A673 (cell line): ENCODE measurements around the gene FAM89B. TPM values are rescaled to one million over a fixed set of nuclear protein-coding genes. Genes with fewer than 3 reads are reported as not detected.

Experiments used
- BruUV-seq: library from RNA; stranded (reverse); fragments of 400-500 nt; replicated peaks from 2 replicates; lab custom pipeline; 2021; lab: Mats Ljungman, UMichigan
- CTCF ChIA-PET: fragments of 300-600 bp; sonication (Branson Sonifier 250); formaldehyde crosslinking; loops from one replicate; lab custom pipeline; 2022; ENCODE audit warnings: antibody characterized with exemption; lab: Charles Lee
- POLR2A ChIA-PET: fragments of 300-600 bp; sonication (Branson Sonifier 250); formaldehyde crosslinking; loops from one replicate; lab custom pipeline; 2022; ENCODE audit warnings: antibody characterized with exemption; ENCODE audit not compliant: low non-redundant PET; lab: Charles Lee
- DNase-seq: peaks from one replicate; pipeline ENCODE4 v3.0.0-alpha.2; 2015; ENCODE audit warnings: low spot score
- H3K27ac ChIP-seq: fragments of 200-600 bp; sonication (generic); 2 replicates; pipeline ENCODE4 v1.5.1; 2016; ENCODE audit warnings: mixed run types, low read depth, mild to moderate bottlenecking, mixed read lengths, antibody characterized with exemption, low read length; ENCODE audit not compliant: poor library complexity, severe bottlenecking
- H3K27me3 ChIP-seq: fragments of 200-600 bp; sonication (generic); replicated peaks from 2 replicates; pipeline ENCODE4 v1.6.1; 2017; ENCODE audit warnings: mixed run types, low read depth, mild to moderate bottlenecking, mixed read lengths, antibody characterized with exemption, low read length; ENCODE audit not compliant: insufficient read depth, poor library complexity
- H3K36me3 ChIP-seq: fragments of 200-600 bp; sonication (generic); 2 replicates; pipeline ENCODE4 v1.6.1; 2016; ENCODE audit warnings: mixed run types, mild to moderate bottlenecking, mixed read lengths, antibody characterized with exemption, low read length; ENCODE audit not compliant: insufficient read depth, poor library complexity, severe bottlenecking
- H3K4me1 ChIP-seq: fragments of 200-600 bp; sonication (generic); 2 replicates; pipeline ENCODE4 v1.6.1; 2017; ENCODE audit warnings: mixed run types, mild to moderate bottlenecking, mixed read lengths, antibody characterized with exemption, low read length; ENCODE audit not compliant: insufficient read depth, poor library complexity, severe bottlenecking
- H3K4me3 ChIP-seq: fragments of 200-600 bp; sonication (generic); 2 replicates; pipeline ENCODE4 v1.5.1; 2016; ENCODE audit warnings: low read depth, mixed run types, mild to moderate bottlenecking, mixed read lengths, low read length; ENCODE audit not compliant: poor library complexity, severe bottlenecking
- H3K9me3 ChIP-seq: fragments of 200-600 bp; sonication (generic); 2 replicates; pipeline ENCODE4 v1.6.1; 2016; ENCODE audit warnings: mixed run types, low read depth, mild to moderate bottlenecking, mixed read lengths, antibody characterized with exemption, low read length; ENCODE audit not compliant: poor library complexity, severe bottlenecking
- EZH2 ChIP-seq: fragments of 200-600 bp; sonication (generic); IDR thresholded peaks from 2 replicates; pipeline ENCODE4 v1.6.1; 2017; ENCODE audit warnings: borderline replicate concordance, low read depth, mild to moderate bottlenecking, mixed read lengths, antibody characterized with exemption, low read length; ENCODE audit not compliant: poor library complexity, severe bottlenecking
- intact Hi-C: fragments of 100-400 bp; cut with micrococcal nuclease; formaldehyde crosslinking; loops from one replicate; pipeline ENCODE4 v1.10.0; 2022; ENCODE audit not compliant: unreplicated experiment
- total RNA-seq: library from RNA; stranded (reverse); gene quantifications from 2 replicates; pipeline ENCODE4 v1.2.3, GENCODE V29; 2021
- TF ChIP-seq, protein P1 (sequence below): fragments of 300-800, 200-600 bp; sonication (generic); conservative IDR thresholded peaks from 2 replicates; pipeline ENCODE4 v1.5.1; 2017; ENCODE audit warnings: low read depth, mild to moderate bottlenecking, antibody characterized with exemption, low read length, moderate library complexity, mixed read lengths

Gene FAM89B
- total RNA-seq, 1 experiment from 2014 or later: 88.3 TPM

DNA sequence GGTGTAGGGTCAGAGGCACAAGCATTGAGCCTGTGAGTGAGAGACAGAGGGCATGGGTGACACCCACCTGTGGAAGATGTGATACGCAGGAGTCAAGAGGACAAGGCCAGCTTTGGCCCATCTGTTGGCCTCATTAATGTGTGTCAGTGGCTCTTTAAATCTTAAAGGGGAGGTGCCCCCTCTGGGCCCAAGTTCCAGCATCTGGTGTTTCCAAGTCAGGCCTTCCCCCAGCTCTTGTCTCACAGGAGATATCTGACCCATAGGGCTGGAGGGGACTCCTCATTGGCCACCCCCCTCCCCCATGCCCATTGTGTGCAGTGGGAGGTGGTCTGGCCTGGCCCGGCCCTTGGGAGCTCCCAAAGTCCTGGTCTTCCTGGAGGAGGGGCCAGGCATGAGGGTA, 14.3 kb downstream of the FAM89B start:
- H3K4me3 ChIP-seq: no peak overlapping the region
- TF ChIP-seq EZH2: no peak
- TF ChIP-seq, protein P1, sequence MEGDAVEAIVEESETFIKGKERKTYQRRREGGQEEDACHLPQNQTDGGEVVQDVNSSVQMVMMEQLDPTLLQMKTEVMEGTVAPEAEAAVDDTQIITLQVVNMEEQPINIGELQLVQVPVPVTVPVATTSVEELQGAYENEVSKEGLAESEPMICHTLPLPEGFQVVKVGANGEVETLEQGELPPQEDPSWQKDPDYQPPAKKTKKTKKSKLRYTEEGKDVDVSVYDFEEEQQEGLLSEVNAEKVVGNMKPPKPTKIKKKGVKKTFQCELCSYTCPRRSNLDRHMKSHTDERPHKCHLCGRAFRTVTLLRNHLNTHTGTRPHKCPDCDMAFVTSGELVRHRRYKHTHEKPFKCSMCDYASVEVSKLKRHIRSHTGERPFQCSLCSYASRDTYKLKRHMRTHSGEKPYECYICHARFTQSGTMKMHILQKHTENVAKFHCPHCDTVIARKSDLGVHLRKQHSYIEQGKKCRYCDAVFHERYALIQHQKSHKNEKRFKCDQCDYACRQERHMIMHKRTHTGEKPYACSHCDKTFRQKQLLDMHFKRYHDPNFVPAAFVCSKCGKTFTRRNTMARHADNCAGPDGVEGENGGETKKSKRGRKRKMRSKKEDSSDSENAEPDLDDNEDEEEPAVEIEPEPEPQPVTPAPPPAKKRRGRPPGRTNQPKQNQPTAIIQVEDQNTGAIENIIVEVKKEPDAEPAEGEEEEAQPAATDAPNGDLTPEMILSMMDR: no peak
- ChIA-PET POLR2A (no interaction called here), CTCF (interaction anchor here (2.2 kb wide), 1 partner anchor 46 kb away, joined by 9 read pairs; no protein-coding TSS in a partner anchor)
- no peaks in the 10 kb centered on the region for H3K27me3 ChIP-seq
- no peaks in the 10 kb centered on the region for H3K4me1 ChIP-seq
- DNase-seq: no peak
- BruUV-seq: no TSS peak
- intact Hi-C loops: no loop called here
- H3K9me3 ChIP-seq: no peaks in the 10 kb centered on the region
- peaks cover 10% of the 10 kb centered on the region for H3K36me3 ChIP-seq
- no peak overlapping the region for H3K27ac ChIP-seq

DNA sequence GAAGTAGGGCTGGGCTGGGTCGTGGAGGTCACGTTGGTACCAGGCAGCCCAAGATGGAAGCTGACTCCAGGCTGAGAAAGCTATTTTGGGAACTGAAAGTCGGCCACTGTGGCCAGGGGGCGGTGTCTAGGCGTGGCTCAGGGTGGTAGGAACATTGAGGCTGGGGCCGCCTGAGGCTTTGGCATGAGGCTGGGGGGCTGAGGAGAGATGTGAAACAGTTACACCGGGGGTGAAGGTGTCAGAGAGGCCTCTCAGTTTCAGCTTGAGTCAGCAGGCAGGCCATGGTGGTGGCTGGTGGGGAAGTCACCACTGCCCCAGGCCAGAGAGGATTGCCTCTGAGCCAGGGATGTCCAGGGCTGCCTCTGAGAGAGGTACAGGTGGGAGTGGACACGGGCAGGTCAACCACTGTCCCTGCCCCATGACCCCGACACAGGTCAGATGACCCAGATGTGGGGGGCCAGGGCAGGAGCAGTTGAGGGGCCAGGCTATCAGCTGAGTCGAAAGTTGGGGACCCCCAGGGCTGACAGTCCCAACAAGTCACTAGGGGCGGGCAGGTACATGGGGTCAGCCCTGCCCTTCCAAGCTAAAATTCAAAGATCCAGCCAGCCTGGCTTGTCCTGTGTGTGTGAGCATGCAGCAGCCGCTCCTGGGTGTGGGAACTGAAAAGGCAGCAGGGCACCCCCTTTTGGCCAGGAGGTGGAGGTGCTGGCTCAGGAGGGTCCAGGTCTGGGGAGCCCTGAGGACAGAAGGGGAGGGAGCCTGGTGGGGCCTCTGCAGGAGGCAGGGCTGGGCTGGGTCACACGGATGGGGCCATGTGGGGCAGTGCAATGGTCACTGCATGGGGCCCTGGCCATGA, 16.1 kb downstream of the FAM89B start:
- peak; percentile 74 for DNase-seq
- no peak overlapping the region for H3K4me3 ChIP-seq
- ChIA-PET CTCF (interaction anchor here (0.6 to 2.2 kb wide), 2 partner anchors 9 to 47 kb away, joined by 6 to 9 read pairs; no protein-coding TSS in a partner anchor), POLR2A (no interaction called here)
- BruUV-seq: no TSS peak
- no peaks in the 10 kb centered on the region for H3K9me3 ChIP-seq
- H3K27ac ChIP-seq: no peak overlapping the region
- no peaks in the 10 kb centered on the region for H3K4me1 ChIP-seq
- no peaks in the 10 kb centered on the region for H3K27me3 ChIP-seq
- peaks cover 10% of the 10 kb centered on the region for H3K36me3 ChIP-seq
- TF ChIP-seq, protein P1: peak; percentile 73
- no peak for TF ChIP-seq EZH2
- intact Hi-C loops: no loop called here

GRCh38 chr11:65589444-65590239, 17.3 kb downstream of the FAM89B start:
- Histone ChIP-seq H3K4me3 (no peak overlapping the region), H3K36me3 (peaks cover 10% of the 10 kb centered on the region), H3K27me3 (no peaks in the 10 kb centered on the region), H3K9me3 (no peaks in the 10 kb centered on the region), H3K4me1 (no peaks in the 10 kb centered on the region), H3K27ac (no peak overlapping the region)
- intact Hi-C loops: no loop called here
- DNase-seq: no peak
- ChIA-PET POLR2A (no interaction called here), CTCF (no interaction called here)
- TF ChIP-seq, protein P1: no peak
- TF ChIP-seq EZH2: no peak
- no TSS peak for BruUV-seq
